ENCODE data around the gene TMEM121B. TPM values are rescaled to one million over a fixed set of nuclear protein-coding genes. Genes with fewer than 3 reads are reported as not detected.

The TMEM121B gene
- polyA plus RNA-seq, 3 donors = 1.4 to 3.2 (median 1.9) TPM

DNA sequence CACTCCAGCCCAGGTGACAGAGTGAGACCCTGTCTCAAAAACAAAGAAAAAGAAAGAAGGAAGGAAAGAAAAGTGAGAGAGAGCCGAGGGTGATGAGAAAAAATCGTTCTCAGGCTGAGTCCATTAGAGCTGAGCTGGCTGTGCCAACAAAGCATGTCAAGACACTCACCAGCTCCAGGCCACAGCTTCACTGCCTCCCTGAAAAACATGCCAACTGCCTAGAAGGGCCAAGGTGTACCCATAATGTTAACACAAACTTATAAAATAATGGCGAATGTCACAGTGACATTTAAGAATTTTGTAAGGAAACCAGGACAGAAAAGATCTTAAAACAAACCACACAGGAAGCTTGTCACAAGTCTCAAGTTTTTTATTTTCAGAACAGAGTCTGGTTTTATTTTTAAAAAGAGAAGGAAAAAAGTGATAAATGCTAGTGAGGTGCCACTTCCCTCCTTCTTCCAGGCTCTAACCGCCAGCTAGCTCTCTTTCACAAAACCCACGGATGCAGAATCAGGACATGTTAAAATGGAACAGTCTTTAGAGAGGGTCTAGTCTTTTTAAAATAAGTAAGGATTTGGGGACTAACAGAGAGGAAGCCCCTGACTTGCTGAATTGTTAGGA is 5.1 kb downstream of the TMEM121B start:
- Mint-ChIP-seq H3K36me3 (peaks cover 29 to 46% of the 10 kb centered on the region in 2 donors), H3K27ac (peak overlapping the region; percentile 90 to 96 (median 95)), H3K4me1 (peaks cover 91% of the 10 kb centered on the region), H3K9me3 (peaks cover 0 to 2% (median 0%) of the 10 kb centered on the region in 7 donors), H3K4me3 (peak overlapping the region; percentile 14 to 86), H3K27me3 (ENCODE audit: low read depth in 3 of 3) (peaks cover 0 to 5% (median 2%) of the 10 kb centered on the region in 3 donors)
- Histone ChIP-seq H3K4me3 (replicated peaks in 1 of 3; ENCODE audit: low read depth in 2 of 3, low read length in 3 of 3) (peak overlapping the region in 1 of 3 experiments; percentile 79), H3K36me3 (replicated peaks in 1 of 2; ENCODE audit: control insufficient read depth in 1 of 2, insufficient read depth in 2 of 2, low read length in 2 of 2) (peaks cover 16 to 32% of the 10 kb centered on the region in 2 donors), H3K27me3 (ENCODE audit: control insufficient read depth in 2 of 2, insufficient read depth in 2 of 2, low read length in 2 of 2) (no peaks in the 10 kb centered on the region), H3K9ac (ENCODE audit: insufficient read depth, low read length, poor library complexity, severe bottlenecking) (peak overlapping the region; percentile 46), H3K9me3 (replicated peaks in 1 of 2; ENCODE audit: control insufficient read depth in 1 of 2, insufficient read depth in 1 of 2, low read length in 2 of 2) (no peaks in the 10 kb centered on the region), H4K20me1 (ENCODE audit: insufficient read depth, low read length) (peaks cover 81% of the 10 kb centered on the region), H2AFZ (ENCODE audit: insufficient read depth, low read depth, low read length, poor library complexity, severe bottlenecking) (no peak overlapping the region), H3K4me1 (ENCODE audit: control insufficient read depth in 1 of 2, insufficient read depth in 2 of 2, low read length in 2 of 2) (peaks cover 89 to 93% of the 10 kb centered on the region in 2 donors), H3K4me2 (replicated peaks; ENCODE audit: extremely low read depth, low read length, poor library complexity, severe bottlenecking) (peak overlapping the region; percentile 86), H3K27ac (ENCODE audit: low read depth in 1 of 2, low read length in 2 of 2) (peak overlapping the region; percentile 85 to 86), H3K79me2 (ENCODE audit: insufficient read depth, low read length) (peaks cover 66% of the 10 kb centered on the region)
- intact Hi-C loops (cut with micrococcal nuclease) = loop anchor here (1.0 to 5.0 kb wide), 4 partner anchors 10 to 34 kb away; partner anchors contain the start of gene IL17RA (in 1 of the 2)
- WGBS (ENCODE audit: insufficient coverage) = 0% methylated on average over 1 of the region's 5 CpGs
- peak in 1 of 3 donors; percentile 6 for DNase-seq
- TF ChIP-seq, protein P1, sequence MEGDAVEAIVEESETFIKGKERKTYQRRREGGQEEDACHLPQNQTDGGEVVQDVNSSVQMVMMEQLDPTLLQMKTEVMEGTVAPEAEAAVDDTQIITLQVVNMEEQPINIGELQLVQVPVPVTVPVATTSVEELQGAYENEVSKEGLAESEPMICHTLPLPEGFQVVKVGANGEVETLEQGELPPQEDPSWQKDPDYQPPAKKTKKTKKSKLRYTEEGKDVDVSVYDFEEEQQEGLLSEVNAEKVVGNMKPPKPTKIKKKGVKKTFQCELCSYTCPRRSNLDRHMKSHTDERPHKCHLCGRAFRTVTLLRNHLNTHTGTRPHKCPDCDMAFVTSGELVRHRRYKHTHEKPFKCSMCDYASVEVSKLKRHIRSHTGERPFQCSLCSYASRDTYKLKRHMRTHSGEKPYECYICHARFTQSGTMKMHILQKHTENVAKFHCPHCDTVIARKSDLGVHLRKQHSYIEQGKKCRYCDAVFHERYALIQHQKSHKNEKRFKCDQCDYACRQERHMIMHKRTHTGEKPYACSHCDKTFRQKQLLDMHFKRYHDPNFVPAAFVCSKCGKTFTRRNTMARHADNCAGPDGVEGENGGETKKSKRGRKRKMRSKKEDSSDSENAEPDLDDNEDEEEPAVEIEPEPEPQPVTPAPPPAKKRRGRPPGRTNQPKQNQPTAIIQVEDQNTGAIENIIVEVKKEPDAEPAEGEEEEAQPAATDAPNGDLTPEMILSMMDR (IDR thresholded peaks at IDR 0.05) = no peak

DNA sequence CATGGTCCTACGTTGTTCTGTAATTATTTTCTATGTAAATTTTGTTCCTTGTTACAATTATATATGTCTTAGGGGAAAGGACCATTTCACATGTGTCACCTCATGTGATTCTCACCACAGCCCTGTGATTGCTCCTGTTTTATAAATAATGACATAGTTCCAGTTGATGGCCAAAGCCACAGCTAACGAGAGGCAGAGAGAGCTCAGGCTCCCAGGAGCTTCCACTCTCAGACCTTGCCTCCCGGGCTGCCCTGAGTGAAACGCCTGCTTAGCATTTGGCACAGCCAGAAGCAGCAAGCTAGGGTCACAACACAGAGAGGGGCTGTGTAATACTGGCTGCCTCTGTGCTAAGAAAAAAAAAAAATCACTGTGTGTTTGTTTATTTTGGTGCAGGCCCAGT is 5.9 kb downstream of the TMEM121B start:
- Histone ChIP-seq H2AFZ (ENCODE audit: insufficient read depth, low read depth, low read length, poor library complexity, severe bottlenecking) (no peak overlapping the region), H3K4me1 (ENCODE audit: control insufficient read depth in 1 of 2, insufficient read depth in 2 of 2, low read length in 2 of 2) (peaks cover 97 to 100% of the 10 kb centered on the region in 2 donors), H3K36me3 (replicated peaks in 1 of 2; ENCODE audit: control insufficient read depth in 1 of 2, insufficient read depth in 2 of 2, low read length in 2 of 2) (peaks cover 23 to 40% of the 10 kb centered on the region in 2 donors), H4K20me1 (ENCODE audit: insufficient read depth, low read length) (peaks cover 89% of the 10 kb centered on the region), H3K27me3 (ENCODE audit: control insufficient read depth in 2 of 2, insufficient read depth in 2 of 2, low read length in 2 of 2) (no peaks in the 10 kb centered on the region), H3K27ac (ENCODE audit: low read depth in 1 of 2, low read length in 2 of 2) (peak overlapping the region; percentile 85 to 86), H3K9ac (ENCODE audit: insufficient read depth, low read length, poor library complexity, severe bottlenecking) (no peak overlapping the region), H3K4me2 (replicated peaks; ENCODE audit: extremely low read depth, low read length, poor library complexity, severe bottlenecking) (peak overlapping the region; percentile 86), H3K9me3 (replicated peaks in 1 of 2; ENCODE audit: control insufficient read depth in 1 of 2, insufficient read depth in 1 of 2, low read length in 2 of 2) (no peaks in the 10 kb centered on the region), H3K4me3 (replicated peaks in 1 of 3; ENCODE audit: low read depth in 2 of 3, low read length in 3 of 3) (peak overlapping the region in 1 of 3 experiments; percentile 79), H3K79me2 (ENCODE audit: insufficient read depth, low read length) (peaks cover 73% of the 10 kb centered on the region)
- Mint-ChIP-seq H3K9me3 (peaks cover 0 to 2% (median 0%) of the 10 kb centered on the region in 7 donors), H3K27ac (peak overlapping the region; percentile 90 to 96 (median 95)), H3K36me3 (peaks cover 35 to 54% of the 10 kb centered on the region in 2 donors), H3K4me1 (peaks cover 98% of the 10 kb centered on the region), H3K27me3 (ENCODE audit: low read depth in 3 of 3) (peaks cover 0 to 5% (median 2%) of the 10 kb centered on the region in 3 donors), H3K4me3 (peak overlapping the region in 1 of 2 donors; percentile 14)
- TF ChIP-seq, protein P1 (IDR thresholded peaks at IDR 0.05) = no peak
- intact Hi-C loops (cut with micrococcal nuclease) = loop anchor here in 1 of 2 donors (1.0 to 5.0 kb wide), 2 partner anchors 9 to 33 kb away; partner anchors contain the start of gene IL17RA
- peak in 1 of 3 donors; percentile 12 for DNase-seq
- 8% methylated on average over 2 of the region's 4 CpGs for WGBS (ENCODE audit: insufficient coverage)

Data from CD14-positive monocyte (primary cell).